ENCODE results near the gene RALGAPB. TPM values are rescaled to one million over a fixed set of nuclear protein-coding genes. Genes with fewer than 3 reads are reported as not detected.

Gene RALGAPB
- total RNA-seq, 1 experiment from 2014 or later: 24.0 TPM

DNA sequence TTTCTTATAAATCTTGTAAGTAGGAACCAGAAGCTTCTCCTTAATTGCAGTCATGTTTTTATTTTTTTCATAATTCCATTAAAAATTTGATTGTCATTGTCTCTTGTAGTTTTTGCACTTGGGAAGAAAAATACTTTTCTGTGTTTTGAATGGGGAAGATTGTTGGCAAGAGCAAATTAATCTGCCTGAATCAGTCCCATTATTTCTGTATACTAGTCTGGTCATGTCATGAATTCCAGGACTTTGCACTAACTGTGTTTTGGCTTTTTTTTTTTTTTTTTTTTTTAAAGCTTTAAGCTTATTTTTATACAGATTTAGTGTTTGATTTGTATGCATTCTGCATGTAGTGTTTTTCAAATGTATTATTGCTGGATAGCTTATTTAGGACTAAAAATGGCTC is 47.6 kb downstream of the RALGAPB start:
- ChIA-PET POLR2A (interaction anchor here (0.6 to 1.1 kb wide), 2 partner anchors 48 to 87 kb away, joined by 3 read pairs; partner anchors contain the start of gene RALGAPB), RAD21 (ENCODE audit: low non-redundant PET in 1 of 2, low total read pairs in 2 of 2, uncharacterized antibody in 2 of 2, unreplicated experiment in 2 of 2) (no interaction called here), CTCF (no interaction called here)
- H3K4me1 ChIP-seq (ENCODE audit: control insufficient read depth in 1 of 2, insufficient read depth in 2 of 2, low read length in 2 of 2): no peaks in the 10 kb centered on the region
- H3K79me2 ChIP-seq (ENCODE audit: insufficient read depth, low read length): no peaks in the 10 kb centered on the region; the same call in 1 of the 2 replicates
- H2AFZ ChIP-seq (ENCODE audit: low read depth, low read length, poor library complexity, severe bottlenecking): no peak overlapping the region
- H3K9me2 ChIP-seq (ENCODE audit: insufficient read depth): no peaks in the 10 kb centered on the region
- DNase-seq (ENCODE audit: low read depth, low spot score): no peak
- no peak overlapping the region for H3K27ac ChIP-seq (ENCODE audit: low read depth, low read length)
- H3K9me3 ChIP-seq (ENCODE audit: control insufficient read depth in 1 of 2, insufficient read depth in 1 of 2, low read depth in 1 of 2, low read length in 2 of 2): no peaks in the 10 kb centered on the region
- TF ChIP-seq, protein P1, sequence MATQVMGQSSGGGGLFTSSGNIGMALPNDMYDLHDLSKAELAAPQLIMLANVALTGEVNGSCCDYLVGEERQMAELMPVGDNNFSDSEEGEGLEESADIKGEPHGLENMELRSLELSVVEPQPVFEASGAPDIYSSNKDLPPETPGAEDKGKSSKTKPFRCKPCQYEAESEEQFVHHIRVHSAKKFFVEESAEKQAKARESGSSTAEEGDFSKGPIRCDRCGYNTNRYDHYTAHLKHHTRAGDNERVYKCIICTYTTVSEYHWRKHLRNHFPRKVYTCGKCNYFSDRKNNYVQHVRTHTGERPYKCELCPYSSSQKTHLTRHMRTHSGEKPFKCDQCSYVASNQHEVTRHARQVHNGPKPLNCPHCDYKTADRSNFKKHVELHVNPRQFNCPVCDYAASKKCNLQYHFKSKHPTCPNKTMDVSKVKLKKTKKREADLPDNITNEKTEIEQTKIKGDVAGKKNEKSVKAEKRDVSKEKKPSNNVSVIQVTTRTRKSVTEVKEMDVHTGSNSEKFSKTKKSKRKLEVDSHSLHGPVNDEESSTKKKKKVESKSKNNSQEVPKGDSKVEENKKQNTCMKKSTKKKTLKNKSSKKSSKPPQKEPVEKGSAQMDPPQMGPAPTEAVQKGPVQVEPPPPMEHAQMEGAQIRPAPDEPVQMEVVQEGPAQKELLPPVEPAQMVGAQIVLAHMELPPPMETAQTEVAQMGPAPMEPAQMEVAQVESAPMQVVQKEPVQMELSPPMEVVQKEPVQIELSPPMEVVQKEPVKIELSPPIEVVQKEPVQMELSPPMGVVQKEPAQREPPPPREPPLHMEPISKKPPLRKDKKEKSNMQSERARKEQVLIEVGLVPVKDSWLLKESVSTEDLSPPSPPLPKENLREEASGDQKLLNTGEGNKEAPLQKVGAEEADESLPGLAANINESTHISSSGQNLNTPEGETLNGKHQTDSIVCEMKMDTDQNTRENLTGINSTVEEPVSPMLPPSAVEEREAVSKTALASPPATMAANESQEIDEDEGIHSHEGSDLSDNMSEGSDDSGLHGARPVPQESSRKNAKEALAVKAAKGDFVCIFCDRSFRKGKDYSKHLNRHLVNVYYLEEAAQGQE (IDR thresholded peaks at IDR 0.05; ENCODE audit: low read depth): no peak
- TF ChIP-seq ZFX (IDR thresholded peaks at IDR 0.05) (no peak), ELF1 (IDR thresholded peaks at IDR 0.05; ENCODE audit: borderline replicate concordance, low read depth) (no peak), RAD21 (IDR thresholded peaks at IDR 0.05; ENCODE audit: low read depth) (no peak), CBX3 (IDR thresholded peaks at IDR 0.05; ENCODE audit: low read depth) (no peak), CEBPB (IDR thresholded peaks at IDR 0.05; ENCODE audit: low read depth) (no peak), SRF (IDR thresholded peaks at IDR 0.05; ENCODE audit: low read depth) (no peak), EZH2phosphoT487 (IDR thresholded peaks at IDR 0.05; ENCODE audit: borderline replicate concordance) (no peak)
- TF ChIP-seq, protein P2, sequence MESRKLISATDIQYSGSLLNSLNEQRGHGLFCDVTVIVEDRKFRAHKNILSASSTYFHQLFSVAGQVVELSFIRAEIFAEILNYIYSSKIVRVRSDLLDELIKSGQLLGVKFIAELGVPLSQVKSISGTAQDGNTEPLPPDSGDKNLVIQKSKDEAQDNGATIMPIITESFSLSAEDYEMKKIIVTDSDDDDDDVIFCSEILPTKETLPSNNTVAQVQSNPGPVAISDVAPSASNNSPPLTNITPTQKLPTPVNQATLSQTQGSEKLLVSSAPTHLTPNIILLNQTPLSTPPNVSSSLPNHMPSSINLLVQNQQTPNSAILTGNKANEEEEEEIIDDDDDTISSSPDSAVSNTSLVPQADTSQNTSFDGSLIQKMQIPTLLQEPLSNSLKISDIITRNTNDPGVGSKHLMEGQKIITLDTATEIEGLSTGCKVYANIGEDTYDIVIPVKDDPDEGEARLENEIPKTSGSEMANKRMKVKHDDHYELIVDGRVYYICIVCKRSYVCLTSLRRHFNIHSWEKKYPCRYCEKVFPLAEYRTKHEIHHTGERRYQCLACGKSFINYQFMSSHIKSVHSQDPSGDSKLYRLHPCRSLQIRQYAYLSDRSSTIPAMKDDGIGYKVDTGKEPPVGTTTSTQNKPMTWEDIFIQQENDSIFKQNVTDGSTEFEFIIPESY (IDR thresholded peaks at IDR 0.05; ENCODE audit: extremely low read depth, insufficient replicate concordance, low read length): no peak
- no peaks in the 10 kb centered on the region for H4K20me1 ChIP-seq (ENCODE audit: insufficient read depth)
- peaks cover 8 to 11% of the 10 kb centered on the region in 2 experiments; a peak in 2 of 4 replicates for H3K36me3 ChIP-seq (ENCODE audit: control insufficient read depth in 1 of 2, insufficient read depth in 2 of 2, low read length in 2 of 2)
- BruUV-seq (replicated peaks): no TSS peak
- no peak overlapping the region for H3K4me3 ChIP-seq (replicated peaks in 1 of 2; ENCODE audit: low read depth in 1 of 2, low read length in 2 of 2)
- intact Hi-C loops (cut with micrococcal nuclease): no loop called here
- H3K4me2 ChIP-seq (ENCODE audit: low read length): no peak overlapping the region
- no peak for ATAC-seq
- H3K27me3 ChIP-seq (ENCODE audit: insufficient read depth, low read length): no peaks in the 10 kb centered on the region
- no peak overlapping the region for H3K9ac ChIP-seq (ENCODE audit: low read length)

Measured in HCT116 (cell line).